Measurements from ENCODE around the gene MACROD2.

DNA sequence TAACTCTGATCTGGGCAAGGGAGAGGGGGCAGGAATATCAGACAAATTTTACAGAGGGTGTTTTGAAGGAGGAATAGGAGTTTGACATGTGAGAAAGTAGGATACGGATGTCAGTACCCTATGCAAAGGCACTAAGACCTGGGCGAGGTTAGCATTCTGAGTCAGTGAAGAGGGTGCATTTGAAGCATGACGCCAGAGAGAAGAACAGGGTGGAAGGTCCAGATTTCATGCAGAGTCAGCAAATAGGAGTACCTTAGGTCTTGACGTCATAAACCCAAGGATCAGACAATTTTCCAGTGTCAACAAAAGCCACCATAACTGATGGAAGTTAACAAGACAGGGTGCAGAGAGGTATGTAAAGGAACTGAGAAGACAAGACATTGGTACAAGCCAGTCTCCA lies 1738.7 kb downstream of the MACROD2 start:
- TF ChIP-seq, protein P1, sequence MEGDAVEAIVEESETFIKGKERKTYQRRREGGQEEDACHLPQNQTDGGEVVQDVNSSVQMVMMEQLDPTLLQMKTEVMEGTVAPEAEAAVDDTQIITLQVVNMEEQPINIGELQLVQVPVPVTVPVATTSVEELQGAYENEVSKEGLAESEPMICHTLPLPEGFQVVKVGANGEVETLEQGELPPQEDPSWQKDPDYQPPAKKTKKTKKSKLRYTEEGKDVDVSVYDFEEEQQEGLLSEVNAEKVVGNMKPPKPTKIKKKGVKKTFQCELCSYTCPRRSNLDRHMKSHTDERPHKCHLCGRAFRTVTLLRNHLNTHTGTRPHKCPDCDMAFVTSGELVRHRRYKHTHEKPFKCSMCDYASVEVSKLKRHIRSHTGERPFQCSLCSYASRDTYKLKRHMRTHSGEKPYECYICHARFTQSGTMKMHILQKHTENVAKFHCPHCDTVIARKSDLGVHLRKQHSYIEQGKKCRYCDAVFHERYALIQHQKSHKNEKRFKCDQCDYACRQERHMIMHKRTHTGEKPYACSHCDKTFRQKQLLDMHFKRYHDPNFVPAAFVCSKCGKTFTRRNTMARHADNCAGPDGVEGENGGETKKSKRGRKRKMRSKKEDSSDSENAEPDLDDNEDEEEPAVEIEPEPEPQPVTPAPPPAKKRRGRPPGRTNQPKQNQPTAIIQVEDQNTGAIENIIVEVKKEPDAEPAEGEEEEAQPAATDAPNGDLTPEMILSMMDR (IDR thresholded peaks at IDR 0.05), result no peak
- TF ChIP-seq POLR2A (IDR thresholded peaks at IDR 0.05; ENCODE audit: low read length), result no peak
- TF ChIP-seq SMC3 (IDR thresholded peaks at IDR 0.05), result no peak
- TF ChIP-seq KDM5A (IDR thresholded peaks at IDR 0.05), result no peak
- TF ChIP-seq, protein P2, sequence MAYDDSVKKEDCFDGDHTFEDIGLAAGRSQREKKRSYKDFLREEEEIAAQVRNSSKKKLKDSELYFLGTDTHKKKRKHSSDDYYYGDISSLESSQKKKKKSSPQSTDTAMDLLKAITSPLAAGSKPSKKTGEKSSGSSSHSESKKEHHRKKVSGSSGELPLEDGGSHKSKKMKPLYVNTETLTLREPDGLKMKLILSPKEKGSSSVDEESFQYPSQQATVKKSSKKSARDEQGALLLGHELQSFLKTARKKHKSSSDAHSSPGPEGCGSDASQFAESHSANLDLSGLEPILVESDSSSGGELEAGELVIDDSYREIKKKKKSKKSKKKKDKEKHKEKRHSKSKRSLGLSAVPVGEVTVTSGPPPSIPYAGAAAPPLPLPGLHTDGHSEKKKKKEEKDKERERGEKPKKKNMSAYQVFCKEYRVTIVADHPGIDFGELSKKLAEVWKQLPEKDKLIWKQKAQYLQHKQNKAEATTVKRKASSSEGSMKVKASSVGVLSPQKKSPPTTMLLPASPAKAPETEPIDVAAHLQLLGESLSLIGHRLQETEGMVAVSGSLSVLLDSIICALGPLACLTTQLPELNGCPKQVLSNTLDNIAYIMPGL (CRISPR knock-in tag; IDR thresholded peaks at IDR 0.05; ENCODE audit: borderline replicate concordance), result no peak
- no peak for TF ChIP-seq RCOR1 (IDR thresholded peaks at IDR 0.05; ENCODE audit: low read depth, low read length)
- no peak for TF ChIP-seq RNF2 (IDR thresholded peaks at IDR 0.05; ENCODE audit: borderline replicate concordance, low read depth)

Data from A549 (cell line).